SK-N-MC (cell line): ENCODE data around the gene BHLHE23.

ENCODE experiments used
- DNase-seq: peaks from one replicate; pipeline ENCODE4 v3.0.0-alpha.2; 2011; ENCODE audit warnings: low read depth, low spot score
- H3K27ac ChIP-seq: fragments of 200-600 bp; sonication (generic); 2 replicates; pipeline ENCODE4 v1.5.1; 2016; ENCODE audit warnings: mixed run types
- H3K36me3 ChIP-seq: fragments of 200-600 bp; sonication (generic); 2 replicates; pipeline ENCODE4 v1.6.1; 2017; ENCODE audit warnings: antibody characterized with exemption, low read length, mixed read lengths; ENCODE audit not compliant: insufficient read depth
- H3K4me3 ChIP-seq: fragments of 200-600 bp; sonication (generic); 2 replicates; pipeline ENCODE4 v1.5.1; 2016
- H3K9ac ChIP-seq: fragments of 200-600 bp; sonication (generic); 2 replicates; pipeline ENCODE4 v1.8.0; 2017; ENCODE audit warnings: mixed run types, mixed read lengths; ENCODE audit not compliant: insufficient read length
- H3K9me3 ChIP-seq: fragments of 200-600 bp; sonication (generic); 2 replicates; pipeline ENCODE4 v1.6.1; 2017; ENCODE audit warnings: low read depth, mild to moderate bottlenecking, antibody characterized with exemption, low read length, moderate library complexity, mixed read lengths
- EZH2 ChIP-seq: fragments of 200-600 bp; sonication (generic); IDR thresholded peaks from one replicate; pipeline ENCODE4 v1.6.1; 2017; ENCODE audit warnings: antibody characterized with exemption
- FOXP2 ChIP-seq: optimal IDR thresholded peaks from 2 replicates; pipeline ENCODE3; 2011; ENCODE audit warnings: mild to moderate bottlenecking, moderate library complexity; ENCODE audit not compliant: insufficient read depth; ENCODE audit errors: extremely low read length, control extremely low read depth
- POLR2AphosphoS5 ChIP-seq: IDR thresholded peaks from 2 replicates; pipeline ENCODE4 v1.6.1; 2012; ENCODE audit warnings: mild to moderate bottlenecking, low read depth, low read length, borderline replicate concordance

The BHLHE23 gene

DNA sequence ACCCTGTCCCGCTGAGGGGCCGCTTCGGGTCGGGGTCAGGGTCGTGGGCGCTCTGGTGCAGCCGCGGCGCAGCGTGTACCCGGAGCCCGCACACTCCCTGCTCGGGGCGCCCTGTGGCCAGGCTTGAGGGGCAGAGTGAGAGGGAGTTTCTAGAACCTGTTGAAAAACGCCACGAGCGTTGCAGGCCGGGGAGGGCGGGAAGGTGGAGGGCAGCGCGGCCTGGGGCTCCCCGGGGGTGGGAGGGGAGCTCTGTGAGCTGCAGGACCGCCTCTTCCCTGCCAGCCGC lies 539 bp upstream of the BHLHE23 start:
- no peak overlapping the region for H3K27ac ChIP-seq
- H3K9ac ChIP-seq: no peak overlapping the region
- H3K36me3 ChIP-seq: no peaks in the 10 kb centered on the region
- H3K4me3 ChIP-seq: no peak overlapping the region; the same call in 1 of the 2 replicates
- no peaks in the 10 kb centered on the region for H3K9me3 ChIP-seq
- DNase-seq: no peak
- TF ChIP-seq EZH2: no peak
- TF ChIP-seq FOXP2: no peak
- TF ChIP-seq POLR2AphosphoS5: no peak

DNA sequence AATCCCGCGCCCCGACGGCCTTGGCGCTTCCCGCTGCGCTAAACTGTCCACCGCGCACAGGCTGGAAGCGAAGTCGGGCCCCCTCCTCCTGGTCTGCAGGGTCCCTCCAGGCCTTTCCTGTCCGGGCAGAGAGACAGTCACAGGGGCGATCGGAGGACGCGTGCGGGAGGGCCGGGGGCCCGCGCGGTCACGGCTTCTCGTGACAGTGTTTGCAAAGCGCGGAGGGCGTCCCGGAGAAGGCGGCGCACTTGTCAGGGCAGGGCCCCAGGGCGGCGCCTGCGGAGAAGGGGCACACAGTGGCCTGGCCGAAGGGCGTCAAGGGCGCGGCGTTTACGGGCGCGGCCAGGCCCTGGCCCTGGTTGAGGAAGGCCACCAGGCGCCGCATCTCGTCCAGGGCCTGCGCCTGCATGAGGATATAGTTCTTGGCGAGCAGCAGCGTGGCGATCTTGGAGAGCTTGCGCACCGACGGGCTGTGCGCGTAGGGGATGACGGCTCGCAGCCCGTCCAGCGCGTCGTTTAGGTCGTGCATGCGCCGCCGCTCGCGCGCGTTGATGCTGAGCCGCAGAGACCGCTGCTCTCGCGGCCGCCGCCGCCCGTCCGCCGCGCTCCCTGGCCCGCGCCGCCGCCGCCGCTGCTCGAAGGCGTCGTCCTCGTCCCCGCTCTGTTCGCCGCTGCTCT lies 763 bp downstream of the BHLHE23 start:
- H3K36me3 ChIP-seq: no peaks in the 10 kb centered on the region
- DNase-seq: no peak
- no peak overlapping the region for H3K4me3 ChIP-seq
- TF ChIP-seq POLR2AphosphoS5 (no peak), FOXP2 (no peak), EZH2 (peak; percentile 68)
- H3K9me3 ChIP-seq: no peaks in the 10 kb centered on the region
- no peak overlapping the region for H3K27ac ChIP-seq
- H3K9ac ChIP-seq: no peak overlapping the region

DNA sequence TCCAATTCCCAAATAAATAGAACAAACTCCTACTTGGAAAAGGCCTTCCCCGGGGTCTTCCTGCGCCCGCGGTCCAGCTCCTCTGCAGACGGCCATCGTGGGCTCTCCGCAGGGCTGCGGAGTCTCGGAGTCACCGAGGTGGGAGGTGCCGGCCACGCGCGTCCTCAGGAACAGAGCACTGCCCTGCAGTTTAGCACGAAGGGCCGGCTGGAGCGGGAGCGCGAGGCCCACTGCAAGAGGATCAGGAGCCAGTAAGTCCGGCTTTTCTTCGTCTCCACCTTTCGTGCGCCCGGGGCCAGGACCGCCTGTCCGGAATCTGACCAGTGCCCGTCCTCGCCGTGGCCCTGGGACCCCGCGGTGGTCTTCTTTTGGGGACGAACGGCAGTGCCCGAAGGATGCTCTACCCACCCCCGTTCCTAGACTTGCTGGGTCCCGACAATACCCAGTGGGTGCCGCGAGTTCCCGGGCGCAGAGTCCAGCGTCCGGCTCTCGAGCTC lies 1.4 kb downstream of the BHLHE23 start:
- H3K9ac ChIP-seq: no peak overlapping the region
- H3K36me3 ChIP-seq: no peaks in the 10 kb centered on the region
- H3K4me3 ChIP-seq: no peak overlapping the region
- no peak for TF ChIP-seq POLR2AphosphoS5
- H3K9me3 ChIP-seq: no peaks in the 10 kb centered on the region
- DNase-seq: no peak
- H3K27ac ChIP-seq: no peak overlapping the region

DNA sequence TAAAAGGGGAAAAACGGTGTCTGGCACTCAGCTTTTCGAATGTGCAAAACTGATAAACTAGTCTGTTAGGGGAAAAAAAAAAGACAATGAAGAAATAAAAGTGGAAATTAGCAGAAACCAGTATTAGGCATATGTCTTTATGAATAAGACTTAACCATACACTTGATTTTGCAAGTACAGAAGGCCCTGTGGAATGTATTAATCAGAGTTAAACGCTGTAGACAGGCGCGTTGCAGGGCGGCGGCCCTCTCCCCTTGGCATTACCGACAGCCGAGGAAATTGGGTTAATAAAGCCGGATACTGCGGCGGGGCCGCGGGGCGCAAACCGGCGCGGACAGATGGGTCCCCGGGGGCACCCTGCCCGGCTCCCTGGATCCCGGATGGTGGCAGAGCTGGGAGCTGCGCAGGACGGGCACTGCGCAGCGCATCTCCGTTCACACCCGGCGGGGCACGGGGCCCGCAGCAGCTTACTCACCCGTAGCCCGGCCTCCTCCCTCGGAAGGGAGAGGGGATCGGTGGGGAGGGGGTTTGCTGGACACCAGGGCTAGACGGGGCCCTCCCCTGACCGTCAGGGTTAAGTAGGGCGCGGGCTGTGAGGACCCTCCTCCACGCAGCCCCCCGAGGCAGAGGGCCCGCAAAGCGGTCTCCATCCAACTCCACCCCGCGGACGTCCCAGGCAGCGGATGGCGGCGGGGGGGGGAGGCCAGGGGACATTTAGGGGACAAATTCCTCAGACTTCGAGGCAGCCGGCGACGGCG lies 2.0 kb downstream of the BHLHE23 start:
- Histone ChIP-seq H3K27ac (no peak overlapping the region), H3K4me3 (no peak overlapping the region), H3K9ac (no peak overlapping the region), H3K36me3 (no peaks in the 10 kb centered on the region), H3K9me3 (no peaks in the 10 kb centered on the region)
- no peak for DNase-seq
- TF ChIP-seq EZH2 (peak; percentile 98), FOXP2 (no peak)

DNA sequence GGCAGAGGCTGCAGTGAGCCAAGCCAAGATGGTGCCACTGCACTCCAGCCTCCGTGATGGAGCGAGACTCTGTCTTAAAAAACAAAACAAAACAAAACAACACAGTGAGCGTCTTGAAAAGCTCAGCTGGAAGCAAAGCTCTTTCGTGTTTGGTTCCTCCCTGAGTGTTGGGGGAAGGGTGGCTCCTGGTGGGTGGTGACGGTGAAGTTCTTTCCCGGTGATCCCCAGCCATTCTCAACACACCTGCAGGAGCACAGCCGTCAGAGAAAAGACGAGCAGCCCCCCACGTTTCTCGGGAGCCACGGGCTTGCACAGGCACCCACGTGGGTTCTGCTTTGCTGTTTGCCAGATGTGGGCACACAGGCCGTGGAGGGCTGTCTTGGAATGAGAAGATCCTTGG lies 3.2 kb downstream of the BHLHE23 start:
- Histone ChIP-seq H3K4me3 (no peak overlapping the region), H3K9me3 (no peaks in the 10 kb centered on the region), H3K27ac (no peak overlapping the region), H3K36me3 (no peaks in the 10 kb centered on the region), H3K9ac (no peak overlapping the region)
- DNase-seq: no peak
- no peak for TF ChIP-seq EZH2
- no peak for TF ChIP-seq FOXP2
- no peak for TF ChIP-seq POLR2AphosphoS5

DNA sequence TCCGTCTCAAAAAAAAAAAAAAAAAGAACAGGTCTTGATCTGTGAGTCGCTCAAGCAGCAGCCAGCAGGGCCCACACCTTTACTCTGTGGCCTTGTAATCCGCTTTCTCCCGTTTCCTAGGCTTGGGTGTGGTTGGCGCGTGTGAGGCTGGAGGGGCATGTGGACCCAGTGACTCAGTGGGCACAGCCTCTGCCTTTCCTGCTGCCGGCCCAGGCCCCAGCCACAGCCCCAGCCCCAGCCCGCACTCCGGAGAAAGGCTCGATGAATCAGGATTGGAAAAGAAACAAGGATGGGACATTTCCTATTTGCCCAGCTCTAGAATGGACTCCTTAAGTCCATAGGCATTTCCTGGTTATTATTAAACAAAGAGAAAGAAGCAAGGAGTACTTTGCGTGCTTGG lies 4.3 kb downstream of the BHLHE23 start:
- Histone ChIP-seq H3K9ac (no peak overlapping the region), H3K36me3 (no peaks in the 10 kb centered on the region), H3K9me3 (no peaks in the 10 kb centered on the region), H3K4me3 (no peak overlapping the region), H3K27ac (no peak overlapping the region)
- no peak for TF ChIP-seq POLR2AphosphoS5
- DNase-seq: no peak

DNA sequence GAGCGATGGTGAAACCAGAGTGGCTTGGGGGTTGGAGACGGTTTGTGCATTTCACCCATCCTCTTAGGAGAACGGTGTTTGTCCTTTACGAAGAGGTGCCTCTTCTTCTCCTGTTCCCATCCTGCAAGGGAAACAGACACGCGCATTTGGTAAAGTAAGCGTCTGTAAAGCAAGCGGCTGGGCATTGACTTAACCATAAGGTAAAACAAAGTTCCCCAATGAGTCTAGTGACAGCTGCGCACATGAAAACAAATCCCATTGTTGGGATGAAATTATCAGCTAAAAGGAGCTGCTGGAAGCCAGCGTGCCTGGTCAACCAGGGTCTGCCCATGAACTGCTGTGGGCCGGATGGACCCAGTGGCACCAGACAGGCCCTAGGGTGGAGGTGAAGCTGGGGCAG lies 5.8 kb downstream of the BHLHE23 start:
- Histone ChIP-seq H3K27ac (no peak overlapping the region), H3K4me3 (no peak overlapping the region), H3K36me3 (no peaks in the 10 kb centered on the region), H3K9ac (no peak overlapping the region), H3K9me3 (no peaks in the 10 kb centered on the region)
- TF ChIP-seq EZH2 (no peak), POLR2AphosphoS5 (no peak), FOXP2 (no peak)
- no peak for DNase-seq

DNA sequence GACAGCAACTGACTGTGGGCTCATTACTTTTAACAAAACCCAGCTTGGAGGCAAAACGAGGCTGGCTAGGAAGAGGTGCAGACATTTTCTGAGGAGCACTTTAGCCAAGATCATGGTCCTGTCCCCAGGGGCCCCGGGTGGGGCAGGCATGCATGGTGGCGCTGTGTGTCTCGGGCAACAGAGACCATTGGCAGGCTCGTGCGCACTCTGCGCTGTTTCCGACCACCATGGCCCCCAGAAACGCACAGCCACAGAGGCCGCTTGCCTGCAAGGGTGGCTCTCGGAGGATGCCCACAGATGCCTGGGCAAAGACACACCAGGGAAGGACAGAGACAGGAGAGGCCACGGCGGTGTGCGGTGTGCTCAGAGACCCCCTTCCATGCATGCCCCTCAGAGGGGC lies 6.7 kb downstream of the BHLHE23 start:
- TF ChIP-seq POLR2AphosphoS5: no peak
- no peak for TF ChIP-seq EZH2
- no peak for TF ChIP-seq FOXP2
- no peak for DNase-seq
- Histone ChIP-seq H3K4me3 (no peak overlapping the region), H3K9me3 (no peaks in the 10 kb centered on the region), H3K27ac (no peak overlapping the region), H3K36me3 (no peaks in the 10 kb centered on the region), H3K9ac (no peak overlapping the region)

DNA sequence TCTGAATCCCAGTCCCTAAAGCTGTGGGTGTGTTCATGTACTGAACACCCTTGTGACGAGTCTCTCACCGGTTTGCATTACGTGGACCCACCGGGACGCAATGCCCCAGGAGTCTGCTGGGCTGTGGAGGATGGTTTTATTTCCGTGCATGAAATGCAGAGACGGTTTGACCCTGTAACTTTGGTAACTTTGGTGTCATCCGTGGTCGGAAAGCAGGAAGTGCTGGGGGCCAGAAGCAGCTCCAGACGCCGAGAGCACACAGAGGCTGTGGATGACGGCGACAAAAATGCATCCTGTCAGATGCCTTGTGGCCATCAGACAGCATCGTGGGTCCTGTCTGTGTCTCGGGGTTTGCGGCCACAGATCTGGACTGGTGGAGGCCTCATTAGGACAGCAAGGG lies 7.2 kb downstream of the BHLHE23 start:
- Histone ChIP-seq H3K36me3 (no peaks in the 10 kb centered on the region), H3K4me3 (no peak overlapping the region), H3K27ac (no peak overlapping the region), H3K9ac (no peak overlapping the region), H3K9me3 (no peaks in the 10 kb centered on the region)
- TF ChIP-seq FOXP2: no peak
- TF ChIP-seq EZH2: no peak
- no peak for TF ChIP-seq POLR2AphosphoS5
- DNase-seq: no peak
